Astrocyte of the spinal cord (primary cell): ENCODE data around the gene HAP1.

Experiments used
- DNase-seq: peaks from one replicate; pipeline ENCODE4 v3.0.0; 2011; ENCODE audit warnings: low read depth, low spot score
- H3K4me3 ChIP-seq: 2 replicates; pipeline ENCODE4 v1.5.1; 2011; ENCODE audit warnings: low read depth, mild to moderate bottlenecking, low read length, moderate library complexity
- in situ Hi-C: cut with HindIII; loops from 2 replicates; pipeline ENCODE4 v1.10.0; 2017; ENCODE audit warnings: low sequenced_read_pairs
- TF ChIP-seq, protein P1 (sequence below): IDR thresholded peaks from 2 replicates; pipeline ENCODE4 v1.5.1; 2012; ENCODE audit warnings: low read depth, mild to moderate bottlenecking, low read length, inconsistent platforms

Gene HAP1

DNA sequence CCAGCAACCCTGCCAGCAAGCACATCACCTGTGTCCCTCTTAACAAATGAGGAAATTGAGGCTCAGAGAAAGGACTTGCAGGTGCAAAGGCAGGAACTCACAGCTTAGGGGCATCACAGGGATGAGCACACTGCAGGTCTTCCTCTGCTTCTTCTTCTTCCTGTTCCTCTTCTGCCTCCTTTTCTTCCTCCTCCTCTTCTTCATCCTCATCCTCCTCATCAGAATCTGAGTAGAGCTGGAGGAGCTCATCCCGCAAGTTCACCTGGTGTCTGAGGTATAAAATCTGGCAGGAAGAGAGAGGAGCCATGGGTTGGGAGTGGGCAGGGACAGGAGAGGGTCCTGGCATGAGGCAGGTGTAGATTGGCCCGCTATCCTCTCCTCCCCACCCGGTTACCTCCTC, 2.6 kb downstream of the HAP1 start:
- in situ Hi-C loops: no loop called here
- no peak overlapping the region for H3K4me3 ChIP-seq
- TF ChIP-seq, protein P1, sequence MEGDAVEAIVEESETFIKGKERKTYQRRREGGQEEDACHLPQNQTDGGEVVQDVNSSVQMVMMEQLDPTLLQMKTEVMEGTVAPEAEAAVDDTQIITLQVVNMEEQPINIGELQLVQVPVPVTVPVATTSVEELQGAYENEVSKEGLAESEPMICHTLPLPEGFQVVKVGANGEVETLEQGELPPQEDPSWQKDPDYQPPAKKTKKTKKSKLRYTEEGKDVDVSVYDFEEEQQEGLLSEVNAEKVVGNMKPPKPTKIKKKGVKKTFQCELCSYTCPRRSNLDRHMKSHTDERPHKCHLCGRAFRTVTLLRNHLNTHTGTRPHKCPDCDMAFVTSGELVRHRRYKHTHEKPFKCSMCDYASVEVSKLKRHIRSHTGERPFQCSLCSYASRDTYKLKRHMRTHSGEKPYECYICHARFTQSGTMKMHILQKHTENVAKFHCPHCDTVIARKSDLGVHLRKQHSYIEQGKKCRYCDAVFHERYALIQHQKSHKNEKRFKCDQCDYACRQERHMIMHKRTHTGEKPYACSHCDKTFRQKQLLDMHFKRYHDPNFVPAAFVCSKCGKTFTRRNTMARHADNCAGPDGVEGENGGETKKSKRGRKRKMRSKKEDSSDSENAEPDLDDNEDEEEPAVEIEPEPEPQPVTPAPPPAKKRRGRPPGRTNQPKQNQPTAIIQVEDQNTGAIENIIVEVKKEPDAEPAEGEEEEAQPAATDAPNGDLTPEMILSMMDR: no peak
- no peak for DNase-seq

DNA sequence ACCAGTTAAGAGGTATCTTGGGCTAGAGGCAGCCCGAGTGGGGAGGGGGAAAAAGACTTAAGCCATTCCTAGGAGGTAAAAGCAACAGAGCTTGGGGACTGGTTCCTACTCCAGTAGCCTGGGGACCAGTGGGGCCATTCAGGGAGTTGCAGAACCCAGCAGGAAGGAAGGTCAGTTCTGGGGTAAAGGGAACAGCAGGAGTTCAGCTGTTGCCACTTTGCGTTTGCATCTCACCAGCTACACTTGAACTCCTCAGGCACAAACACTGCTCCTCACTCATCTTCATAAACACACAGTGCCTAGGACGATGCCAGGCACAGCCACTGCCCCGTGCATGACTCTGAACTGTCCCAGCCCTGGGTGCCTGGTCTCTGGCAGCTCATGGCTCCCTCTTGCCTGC, 4.0 kb downstream of the HAP1 start:
- TF ChIP-seq, protein P1: no peak
- in situ Hi-C loops: no loop called here
- no peak overlapping the region for H3K4me3 ChIP-seq
- DNase-seq: no peak

DNA sequence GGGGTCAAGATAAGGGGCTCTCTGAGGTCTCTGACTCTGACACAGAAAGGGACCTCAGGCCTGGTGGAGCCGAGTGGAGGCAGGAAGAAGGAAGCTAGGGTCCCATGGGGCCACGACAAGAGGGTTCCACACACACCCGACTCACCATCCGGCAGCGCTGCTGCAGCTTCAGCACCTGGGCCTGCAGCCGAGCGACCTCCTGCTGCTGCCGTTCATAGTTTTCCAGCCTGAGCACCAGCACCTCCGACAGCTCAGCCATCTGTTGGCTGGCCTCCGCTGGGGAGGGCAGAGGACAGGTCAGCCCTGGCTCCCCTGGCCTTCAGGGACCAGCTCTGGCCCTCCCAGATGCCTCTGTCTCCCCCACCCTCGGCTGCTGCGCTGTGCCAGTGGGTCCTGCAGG, 6.4 kb downstream of the HAP1 start:
- H3K4me3 ChIP-seq: no peak overlapping the region
- DNase-seq: no peak
- TF ChIP-seq, protein P1: no peak
- in situ Hi-C loops: loop anchor here (10.0 kb wide), 1 partner anchor 77 kb away; no protein-coding TSS in a partner anchor

DNA sequence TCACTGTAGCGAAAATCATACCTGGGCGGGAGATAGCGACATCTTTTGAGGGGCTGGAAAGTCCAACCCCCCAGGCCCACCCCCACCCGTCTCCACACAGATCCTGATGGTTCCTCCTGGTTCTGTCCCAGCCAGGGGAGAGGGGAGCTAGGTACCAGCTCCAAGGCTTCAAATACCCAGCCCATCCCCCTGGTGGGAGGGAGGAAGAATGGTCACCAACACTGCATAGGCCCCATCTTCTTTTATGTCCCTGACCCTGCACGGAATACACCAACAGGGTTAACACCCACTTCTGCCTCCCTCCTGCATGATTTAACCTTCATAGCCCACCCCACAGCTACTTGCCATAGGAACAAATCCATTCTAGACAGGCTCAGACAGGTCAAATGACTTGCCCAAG, 9.3 kb downstream of the HAP1 start:
- in situ Hi-C loops: loop anchor here (10.0 kb wide), 1 partner anchor 80 kb away; no protein-coding TSS in a partner anchor
- TF ChIP-seq, protein P1: no peak
- DNase-seq: no peak
- no peak overlapping the region for H3K4me3 ChIP-seq

DNA sequence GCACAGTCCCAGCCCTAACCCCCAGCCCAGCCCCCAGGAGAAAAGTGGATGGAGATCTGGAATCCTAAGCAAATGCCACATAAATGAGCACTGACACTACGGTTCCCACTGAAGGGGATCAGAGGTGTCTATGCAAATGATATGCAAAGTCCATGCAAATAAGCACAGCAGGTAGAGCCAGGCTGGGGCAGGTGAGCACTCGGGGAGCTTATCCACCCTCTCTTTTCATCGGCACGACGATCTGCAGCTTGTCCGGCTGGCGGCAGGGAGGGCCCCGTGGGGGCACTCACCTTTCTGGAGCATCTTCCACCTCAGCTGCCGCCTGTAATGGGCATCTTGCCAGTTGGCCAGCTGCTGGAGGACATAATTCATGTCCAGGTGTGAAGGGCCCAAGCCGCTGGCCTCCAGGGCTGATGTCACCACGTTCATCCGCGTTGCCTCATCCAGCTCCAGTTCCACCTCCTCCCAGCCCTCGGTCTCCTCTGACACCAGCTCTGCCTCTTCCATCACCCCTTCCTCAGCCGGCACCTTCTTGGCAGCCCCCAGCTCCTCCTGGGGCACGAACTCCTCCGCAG, 9.9 kb downstream of the HAP1 start:
- no peak for DNase-seq
- H3K4me3 ChIP-seq: no peak overlapping the region
- in situ Hi-C loops: loop anchor here (10.0 kb wide), 1 partner anchor 80 kb away; no protein-coding TSS in a partner anchor
- TF ChIP-seq, protein P1: no peak

DNA sequence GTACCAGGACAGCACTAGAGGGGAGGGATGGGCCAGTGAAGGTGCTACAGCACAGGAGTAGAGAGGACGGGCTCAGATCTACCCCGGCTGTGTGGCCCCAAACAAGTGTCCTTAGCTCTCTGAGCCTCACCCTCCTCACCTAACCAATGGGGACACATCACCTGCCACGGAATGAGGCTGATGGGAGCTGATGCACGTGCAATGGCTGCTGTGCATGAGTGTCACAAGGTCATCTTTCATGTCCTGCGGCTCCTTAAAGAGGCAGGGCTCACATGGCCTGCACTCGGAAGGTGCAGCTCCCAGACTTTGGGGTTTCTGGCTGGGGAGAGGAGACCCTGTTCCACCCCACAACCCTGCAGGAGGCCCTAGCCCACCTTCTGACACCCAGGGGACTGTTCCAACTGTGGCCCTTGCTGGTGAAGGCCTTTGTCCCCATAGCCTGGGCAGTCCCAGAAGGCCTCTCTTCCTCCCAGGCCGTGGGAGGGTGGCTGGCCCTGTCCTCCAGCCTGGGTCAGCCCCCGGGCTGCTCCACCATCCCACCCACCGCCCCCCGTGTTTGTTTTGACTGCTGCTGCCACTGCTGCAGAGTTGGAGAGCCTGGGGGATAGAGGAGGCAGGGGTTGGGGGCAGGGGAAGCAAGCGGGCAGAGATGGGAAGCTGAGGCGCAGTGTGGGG, 10.5 kb downstream of the HAP1 start:
- DNase-seq: no peak
- H3K4me3 ChIP-seq: no peak overlapping the region
- in situ Hi-C loops: loop anchor here (10.0 kb wide), 1 partner anchor 81 kb away; no protein-coding TSS in a partner anchor
- TF ChIP-seq, protein P1: no peak
